ENCODE measurements around the gene TUBA3D. TPM values are rescaled to one million over a fixed set of nuclear protein-coding genes. Genes with fewer than 3 reads are reported as not detected.
"Not testable (repeated sequence)": the region's sequence is repeated elsewhere in the genome, so short reads cannot be mapped to it uniquely, and the experiment has no call there.

Gene TUBA3D
- polyA plus RNA-seq, 2 of the 4 experiments (the other 2 are of a cell fraction), result not detected

GRCh38 chr2:131519466-131519865, 43.5 kb downstream of the TUBA3D start:
- H3K4me3 ChIP-seq, result no peak overlapping the region
- CTCF ChIA-PET, result no interaction called here
- 98% methylated on average over 10 of the region's 15 CpGs for WGBS (ENCODE audit: missing lambda C conversion rate)

GRCh38 chr2:131519871-131520470, 44.1 kb downstream of the TUBA3D start:
- DNase-seq (ENCODE audit: low read depth in 1 of 2, low spot score in 1 of 2); H3K4me2 ChIP-seq; H3K4me3 ChIP-seq; H3K9me3 ChIP-seq; H3K27ac ChIP-seq; FAIRE-seq; H3K4me1 ChIP-seq; POLR2A ChIA-PET; ATAC-seq: not testable (repeated sequence)
- 87% methylated on average over 16 of the region's 24 CpGs for WGBS (ENCODE audit: missing lambda C conversion rate)
- CTCF ChIA-PET, result interaction anchor here (0.6 kb wide), 1 partner anchor 512 kb away, joined by 3 read pairs; no protein-coding TSS in a partner anchor

More at GRCh38 chr2:131519466-131519865, 43.5 kb downstream of the TUBA3D start:
- POLR2A ChIA-PET, result no interaction called here
- no peak overlapping the region for H3K4me2 ChIP-seq
- no peaks in the 10 kb centered on the region for H3K9me3 ChIP-seq
- no peak overlapping the region for H3K27ac ChIP-seq
- TF ChIP-seq FOXS1 (CRISPR knock-in tag; IDR thresholded peaks at IDR 0.05), result no peak
- FAIRE-seq (no peak), DNase-seq (ENCODE audit: low read depth in 1 of 2, low spot score in 1 of 2) (no peak), ATAC-seq (no peak)
- H3K4me1 ChIP-seq, result no peaks in the 10 kb centered on the region

GRCh38 chr2:131520526-131520925, 44.6 kb downstream of the TUBA3D start:
- ATAC-seq, result no peak
- CTCF ChIA-PET, result interaction anchor here (0.6 kb wide), 1 partner anchor 513 kb away, joined by 3 read pairs; no protein-coding TSS in a partner anchor
- FAIRE-seq, result no peak
- POLR2A ChIA-PET, result no interaction called here
- no peaks in the 10 kb centered on the region for H3K9me3 ChIP-seq
- no peak overlapping the region for H3K27ac ChIP-seq
- TF ChIP-seq ZNF302 (CRISPR knock-in tag; IDR thresholded peaks at IDR 0.05) (no peak), SMC3 (IDR thresholded peaks at IDR 0.05) (no peak), GATA3 (IDR thresholded peaks at IDR 0.05; ENCODE audit: borderline replicate concordance) (no peak), BCL3 (IDR thresholded peaks at IDR 0.05) (no peak), HDAC2 (IDR thresholded peaks at IDR 0.05) (no peak), POLR2AphosphoS2 (conservative IDR thresholded peaks at IDR 0.05; ENCODE audit: low read length) (no peak)
- no peaks in the 10 kb centered on the region for H3K4me1 ChIP-seq
- no peak overlapping the region for H3K4me2 ChIP-seq
- no peak overlapping the region for H3K4me3 ChIP-seq
- DNase-seq (ENCODE audit: low read depth in 1 of 2, low spot score in 1 of 2), result no peak
- 96% methylated on average over 7 of the region's 10 CpGs for WGBS (ENCODE audit: missing lambda C conversion rate)

GRCh38 chr2:131521524-131521923, 45.6 kb downstream of the TUBA3D start:
- CTCF ChIA-PET, result interaction anchor here (1.3 kb wide), 1 partner anchor 29 kb away, joined by 4 read pairs; no protein-coding TSS in a partner anchor

GRCh38 chr2:131521961-131522781, 46.3 kb downstream of the TUBA3D start:
- Histone ChIP-seq H3K4me1 (peaks cover 2% of the 10 kb centered on the region; the same call in 2 of the 3 replicates), H3K9me3 (no peaks in the 10 kb centered on the region), H3K27ac (no peak overlapping the region), H3K4me2 (no peak overlapping the region), H3K4me3 (no peak overlapping the region)
- peak; percentile 16 to 19; a peak in 3 of 6 replicates for ATAC-seq
- CTCF ChIA-PET, result interaction anchor here (1.3 kb wide), 1 partner anchor 29 kb away, joined by 4 read pairs; no protein-coding TSS in a partner anchor
- 88% methylated on average over 20 of the region's 20 CpGs for WGBS (ENCODE audit: missing lambda C conversion rate)
- TF ChIP-seq CBX2 (IDR thresholded peaks at IDR 0.05; ENCODE audit: borderline replicate concordance, low read depth) (no peak), TFCP2L1 (CRISPR knock-in tag; IDR thresholded peaks at IDR 0.05) (no peak), PHF8 (IDR thresholded peaks at IDR 0.05; ENCODE audit: borderline replicate concordance, low read depth) (no peak), HOXB13 (CRISPR knock-in tag; IDR thresholded peaks at IDR 0.05; ENCODE audit: low read depth) (no peak), ATOH8 (CRISPR knock-in tag; IDR thresholded peaks at IDR 0.05; ENCODE audit: low read depth) (no peak), RARB (CRISPR knock-in tag; IDR thresholded peaks at IDR 0.05) (no peak), ELK1 (IDR thresholded peaks at IDR 0.05; ENCODE audit: low read depth, low read length) (no peak), RFX5 (IDR thresholded peaks at IDR 0.05) (no peak), REST (IDR thresholded peaks at IDR 0.05) (no peak)
- no peak for DNase-seq (ENCODE audit: low read depth in 1 of 2, low spot score in 1 of 2)
- POLR2A ChIA-PET, result no interaction called here
- FAIRE-seq, result no peak

More at GRCh38 chr2:131521524-131521923, 45.6 kb downstream of the TUBA3D start:
- H3K4me1 ChIP-seq; FAIRE-seq; POLR2A ChIA-PET; ATAC-seq; H3K9me3 ChIP-seq; H3K4me2 ChIP-seq; DNase-seq (ENCODE audit: low read depth in 1 of 2, low spot score in 1 of 2); H3K4me3 ChIP-seq; H3K27ac ChIP-seq: not testable (repeated sequence)
- TF ChIP-seq POLR2AphosphoS2 (conservative IDR thresholded peaks at IDR 0.05; ENCODE audit: low read length), result 0 out of 2 replicates have a peak, but pooled peaks have one; percentile 20
- 58% methylated on average over 5 of the region's 6 CpGs for whole genome bisulfite sequencing (ENCODE audit: missing lambda C conversion rate)

Data from A549 (cell line).